Measurements from ENCODE around the gene RNFT2. TPM values are rescaled to one million over a fixed set of nuclear protein-coding genes. Genes with fewer than 3 reads are reported as not detected.

RNFT2 gene
- total RNA-seq, 1 experiment from 2014 or later = 29.5 TPM

GRCh38 chr12:116833474-116833873, 95.4 kb downstream of the RNFT2 start:
- H3K23ac ChIP-seq (ENCODE audit: insufficient read length, low read depth, low read length) = no peak overlapping the region
- no peak overlapping the region for H4K8ac ChIP-seq (replicated peaks; ENCODE audit: insufficient read length, low read depth, low read length)
- no peaks in the 10 kb centered on the region; the same call in 1 of the 2 replicates for H3K27me3 Mint-ChIP-seq (ENCODE audit: low read depth)
- H3K4me2 ChIP-seq (ENCODE audit: insufficient read depth, insufficient read length, low read length) = no peak overlapping the region
- no peaks in the 10 kb centered on the region for H3K4me1 ChIP-seq (ENCODE audit: insufficient read depth, low read length)
- no peak overlapping the region for H2BK20ac ChIP-seq (ENCODE audit: low read depth, low read length, poor library complexity, severe bottlenecking)
- WGBS (ENCODE audit: extremely low coverage, insufficient read length, low lambda C conversion rate) = no CpG with 5 or more reads among the region's 10 CpGs
- no peak overlapping the region for H3K18ac ChIP-seq (ENCODE audit: insufficient read length, low read depth, low read length)
- H2AK5ac ChIP-seq (ENCODE audit: insufficient read length, low read length) = no peak overlapping the region
- no peak overlapping the region for H2BK12ac ChIP-seq (ENCODE audit: insufficient read length, low read depth, low read length)
- H3K27ac Mint-ChIP-seq = peak overlapping the region in 1 of 3 experiments; percentile 65; a peak in 2 of 7 replicates
- H3T11ph ChIP-seq (ENCODE audit: low read length) = no peak overlapping the region
- no peak overlapping the region for H2BK120ac ChIP-seq (ENCODE audit: low read depth, low read length, poor library complexity, severe bottlenecking)
- peaks cover 2 to 24% (median 22%) of the 10 kb centered on the region in 3 experiments; a peak in 5 of 7 replicates for H3K36me3 Mint-ChIP-seq (ENCODE audit: insufficient read depth in 1 of 3, low read depth in 3 of 3)
- no peak overlapping the region for H3K56ac ChIP-seq (ENCODE audit: insufficient read length, low read depth, low read length)
- no peak overlapping the region for H3K4ac ChIP-seq (ENCODE audit: low read depth, low read length)
- H3K14ac ChIP-seq (ENCODE audit: insufficient read depth, low read length) = no peak overlapping the region
- no peaks in the 10 kb centered on the region for H3K9me3 Mint-ChIP-seq
- no peak overlapping the region for H3K4me3 Mint-ChIP-seq
- DNase-seq = no peak
- TF ChIP-seq, protein P1, sequence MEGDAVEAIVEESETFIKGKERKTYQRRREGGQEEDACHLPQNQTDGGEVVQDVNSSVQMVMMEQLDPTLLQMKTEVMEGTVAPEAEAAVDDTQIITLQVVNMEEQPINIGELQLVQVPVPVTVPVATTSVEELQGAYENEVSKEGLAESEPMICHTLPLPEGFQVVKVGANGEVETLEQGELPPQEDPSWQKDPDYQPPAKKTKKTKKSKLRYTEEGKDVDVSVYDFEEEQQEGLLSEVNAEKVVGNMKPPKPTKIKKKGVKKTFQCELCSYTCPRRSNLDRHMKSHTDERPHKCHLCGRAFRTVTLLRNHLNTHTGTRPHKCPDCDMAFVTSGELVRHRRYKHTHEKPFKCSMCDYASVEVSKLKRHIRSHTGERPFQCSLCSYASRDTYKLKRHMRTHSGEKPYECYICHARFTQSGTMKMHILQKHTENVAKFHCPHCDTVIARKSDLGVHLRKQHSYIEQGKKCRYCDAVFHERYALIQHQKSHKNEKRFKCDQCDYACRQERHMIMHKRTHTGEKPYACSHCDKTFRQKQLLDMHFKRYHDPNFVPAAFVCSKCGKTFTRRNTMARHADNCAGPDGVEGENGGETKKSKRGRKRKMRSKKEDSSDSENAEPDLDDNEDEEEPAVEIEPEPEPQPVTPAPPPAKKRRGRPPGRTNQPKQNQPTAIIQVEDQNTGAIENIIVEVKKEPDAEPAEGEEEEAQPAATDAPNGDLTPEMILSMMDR (conservative IDR thresholded peaks at IDR 0.05) = no peak
- H3K27ac ChIP-seq (ENCODE audit: insufficient read length, low read depth, low read length) = no peak overlapping the region
- no peaks in the 10 kb centered on the region for H3K23me2 ChIP-seq (ENCODE audit: insufficient read length, low read depth, low read length, poor library complexity, severe bottlenecking)
- H2AFZ ChIP-seq (ENCODE audit: low read length) = no peak overlapping the region
- no peaks in the 10 kb centered on the region for H3K9me3 ChIP-seq (ENCODE audit: control insufficient read depth, low read depth, low read length)
- H3K27me3 ChIP-seq (ENCODE audit: insufficient read depth, low read length) = no peaks in the 10 kb centered on the region
- no peaks in the 10 kb centered on the region for H3K79me1 ChIP-seq (ENCODE audit: insufficient read depth, low read depth, low read length, poor library complexity, severe bottlenecking)
- H3K4me1 Mint-ChIP-seq = peaks cover 6 to 7% of the 10 kb centered on the region in 2 experiments
- no peak overlapping the region for H3K9ac ChIP-seq (ENCODE audit: extremely low read depth, insufficient read length, low read length)
- H4K5ac ChIP-seq (ENCODE audit: insufficient read length, low read depth, low read length) = no peak overlapping the region
- no peak overlapping the region for H4K91ac ChIP-seq (ENCODE audit: insufficient read length, low read depth, low read length)
- H2BK15ac ChIP-seq (ENCODE audit: low read depth, low read length) = no peak overlapping the region
- no peak overlapping the region for H2BK5ac ChIP-seq (ENCODE audit: insufficient read length, low read length)
- no peaks in the 10 kb centered on the region for H3K79me2 ChIP-seq (ENCODE audit: insufficient read depth, low read length)
- no peaks in the 10 kb centered on the region for H4K20me1 ChIP-seq (ENCODE audit: control insufficient read depth, insufficient read depth, insufficient read length)

All from H9 (cell line).